Duodenal mucosa (tissue), 2 donors: ENCODE data around the gene BDH2.

Source experiments
- H3K27ac ChIP-seq: one replicate; pipeline ENCODE4 v1.7.0; 2013; ENCODE audit warnings: low read depth, low read length
- H3K27me3 ChIP-seq, 2 donors: one replicate each; pipeline ENCODE4 v1.7.0; 2013; ENCODE audit warnings: low read length in 2 of 2, control low read depth in 1 of 2; ENCODE audit not compliant: insufficient read depth in 2 of 2, control insufficient read depth in 1 of 2
- H3K36me3 ChIP-seq, 2 donors: one replicate each; pipeline ENCODE4 v1.7.0; 2013; ENCODE audit warnings: low read length in 2 of 2, control low read depth in 1 of 2; ENCODE audit not compliant: insufficient read depth in 2 of 2, control insufficient read depth in 1 of 2
- H3K4me1 ChIP-seq, 2 donors: one replicate each; pipeline ENCODE4 v1.7.0; 2013; ENCODE audit warnings: low read length in 2 of 2, control low read depth in 1 of 2; ENCODE audit not compliant: insufficient read depth in 2 of 2, control insufficient read depth in 1 of 2
- H3K4me3 ChIP-seq, 2 donors: one replicate each; pipeline ENCODE4 v1.7.0; 2013; ENCODE audit warnings: low read length in 2 of 2, low read depth in 1 of 2
- H3K9ac ChIP-seq, 2 donors: one replicate each; pipeline ENCODE4 v1.7.0; 2013; ENCODE audit warnings: low read length in 2 of 2, low read depth in 1 of 2
- H3K9me3 ChIP-seq, 2 donors: one replicate each; pipeline ENCODE4 v1.7.0; 2013; ENCODE audit warnings: low read length in 2 of 2, control low read depth in 1 of 2; ENCODE audit not compliant: control insufficient read depth in 1 of 2

Gene BDH2

DNA sequence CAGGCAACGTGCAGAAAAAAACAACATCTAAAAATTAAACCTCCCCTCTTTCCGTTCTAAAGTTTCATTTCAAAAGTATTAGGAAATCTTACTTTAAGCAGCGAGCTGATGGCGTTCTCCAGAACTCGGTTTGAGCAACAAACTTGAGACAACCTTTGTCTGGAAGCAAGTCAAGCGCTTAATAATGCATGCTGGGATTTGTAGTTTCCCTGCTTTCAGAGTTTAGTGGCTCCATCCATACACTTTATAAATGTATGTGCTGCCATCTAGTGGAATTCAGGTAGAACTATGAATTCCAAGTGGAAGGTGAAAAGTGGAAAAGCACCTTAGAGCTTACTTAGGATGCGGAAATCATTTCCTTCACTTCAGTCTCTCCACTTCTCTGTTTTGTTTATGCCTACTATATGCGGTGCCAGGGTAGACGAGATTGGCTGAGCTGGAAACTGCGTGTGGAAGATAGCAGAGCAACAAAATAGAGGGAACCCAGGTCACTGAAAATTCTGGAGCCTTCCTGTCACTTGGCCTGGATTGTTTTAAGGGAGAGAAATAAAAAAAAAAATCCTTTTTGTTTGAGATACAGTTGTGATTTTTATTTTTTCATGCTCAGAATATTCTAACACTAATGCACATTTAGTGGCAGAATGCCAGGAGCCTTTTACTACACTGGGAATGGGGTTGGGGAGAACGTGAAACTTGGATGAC, at the start of gene BDH2:
TSS of gene BDH2 (minus strand) at position 144 of the 702 bp plus-strand sequence. CDS start 3,580 bp downstream, outside the sequence.
- no peaks in the 10 kb centered on the region for H3K9me3 ChIP-seq
- no peaks in the 10 kb centered on the region for H3K27me3 ChIP-seq
- H3K9ac ChIP-seq = peak within 1 kb of the TSS; percentile 45 to 83
- no peak within 1 kb of the TSS for H3K27ac ChIP-seq
- H3K4me1 ChIP-seq = peaks cover 27 to 38% of the 10 kb centered on the region in 2 donors
- peak within 1 kb of the TSS; percentile 74 to 77 for H3K4me3 ChIP-seq
- no peaks in the 10 kb centered on the region for H3K36me3 ChIP-seq

GRCh38 chr4:103144926-103145325, 45.3 kb upstream of the BDH2 start:
- no peak overlapping the region for H3K4me3 ChIP-seq
- H3K27ac ChIP-seq = no peak overlapping the region
- H3K9ac ChIP-seq = no peak overlapping the region
- H3K27me3 ChIP-seq = no peaks in the 10 kb centered on the region
- H3K36me3 ChIP-seq = peaks cover 0 to 5% of the 10 kb centered on the region in 2 donors
- no peaks in the 10 kb centered on the region for H3K9me3 ChIP-seq
- no peaks in the 10 kb centered on the region for H3K4me1 ChIP-seq

- Histone ChIP-seq H3K9ac (no peak overlapping the region), H3K27ac (no peak overlapping the region), H3K4me1 (no peaks in the 10 kb centered on the region), H3K9me3 (no peaks in the 10 kb centered on the region), H3K36me3 (peaks cover 0 to 7% of the 10 kb centered on the region in 2 donors), H3K27me3 (no peaks in the 10 kb centered on the region), H3K4me3 (no peak overlapping the region)
These were observed 37.8 kb upstream of the BDH2 start for GRCh38 chr4:103137446-103137827.

DNA sequence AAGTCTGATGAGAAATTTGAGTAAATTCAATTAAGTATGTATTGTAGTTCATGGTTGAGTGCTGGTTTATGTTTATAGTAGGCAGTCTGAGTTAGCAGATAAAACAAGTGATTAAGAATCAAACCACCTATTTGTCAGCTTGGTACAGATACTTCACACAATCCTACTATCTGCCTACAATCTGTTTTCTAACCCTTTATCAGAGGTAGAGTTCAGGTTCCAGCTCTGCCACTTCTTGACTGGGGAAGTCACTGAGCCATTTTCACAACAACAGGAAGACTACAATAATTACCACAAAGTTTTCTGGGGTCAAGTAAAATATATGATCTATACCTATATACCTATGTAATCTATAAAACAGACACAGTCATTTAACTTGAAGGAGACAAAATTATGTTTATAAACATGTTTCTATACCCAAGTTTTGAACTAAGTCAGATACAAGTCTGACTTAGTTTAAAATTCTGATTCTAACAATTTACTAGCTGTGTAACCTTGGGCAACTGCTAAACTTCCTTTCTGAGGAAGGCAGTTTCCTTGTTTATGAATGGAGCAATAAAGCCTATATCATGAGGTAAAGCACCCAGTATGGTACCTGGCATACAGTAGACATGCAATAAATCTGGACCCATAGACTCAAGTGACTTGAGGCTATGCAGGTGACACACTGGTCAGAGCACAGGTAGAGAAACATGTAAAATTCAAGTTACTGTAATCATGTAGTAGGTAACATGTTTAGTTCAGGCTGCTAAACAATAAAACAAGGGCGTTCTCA, 37.2 kb upstream of the BDH2 start:
- Histone ChIP-seq H3K36me3 (peaks cover 0 to 7% of the 10 kb centered on the region in 2 donors), H3K9ac (no peak overlapping the region), H3K4me3 (no peak overlapping the region), H3K27me3 (no peaks in the 10 kb centered on the region), H3K9me3 (no peaks in the 10 kb centered on the region), H3K4me1 (no peaks in the 10 kb centered on the region), H3K27ac (no peak overlapping the region)

DNA sequence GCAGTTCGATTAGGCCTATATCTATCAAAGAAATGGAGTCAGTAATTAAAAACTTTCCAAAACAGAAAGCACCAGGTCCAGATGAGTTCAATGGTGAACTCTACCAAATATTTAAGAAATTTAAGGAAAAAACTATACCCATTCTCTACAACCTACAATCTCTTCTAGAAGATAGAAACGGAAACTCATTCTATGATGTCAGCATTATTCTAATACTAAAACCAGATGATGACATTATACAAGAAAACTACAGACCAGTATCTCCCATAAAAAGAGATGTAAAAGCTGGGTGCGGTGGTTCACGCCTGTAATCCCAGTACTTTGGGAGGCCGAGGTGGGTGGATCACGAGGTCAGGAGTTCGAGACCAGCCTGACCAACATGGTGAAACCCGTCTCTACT, 29.5 kb upstream of the BDH2 start:
- no peak overlapping the region for H3K4me3 ChIP-seq
- H3K4me1 ChIP-seq = no peaks in the 10 kb centered on the region
- H3K27ac ChIP-seq = no peak overlapping the region
- no peaks in the 10 kb centered on the region for H3K36me3 ChIP-seq
- no peaks in the 10 kb centered on the region for H3K9me3 ChIP-seq
- H3K27me3 ChIP-seq = no peaks in the 10 kb centered on the region
- H3K9ac ChIP-seq = no peak overlapping the region

- H3K27ac ChIP-seq = no peak overlapping the region
- no peaks in the 10 kb centered on the region for H3K9me3 ChIP-seq
- H3K27me3 ChIP-seq = no peaks in the 10 kb centered on the region
- H3K4me1 ChIP-seq = no peaks in the 10 kb centered on the region
- no peak overlapping the region for H3K4me3 ChIP-seq
- no peaks in the 10 kb centered on the region for H3K36me3 ChIP-seq
- no peak overlapping the region for H3K9ac ChIP-seq
These were observed 26.5 kb upstream of the BDH2 start for GRCh38 chr4:103126126-103126525.

- no peaks in the 10 kb centered on the region for H3K27me3 ChIP-seq
- H3K4me3 ChIP-seq = no peak overlapping the region
- no peaks in the 10 kb centered on the region for H3K4me1 ChIP-seq
- H3K9me3 ChIP-seq = no peaks in the 10 kb centered on the region
- H3K36me3 ChIP-seq = no peaks in the 10 kb centered on the region
- H3K9ac ChIP-seq = no peak overlapping the region
- no peak overlapping the region for H3K27ac ChIP-seq
These were observed 23.5 kb upstream of the BDH2 start for GRCh38 chr4:103123114-103123513.

- Histone ChIP-seq H3K27me3 (no peaks in the 10 kb centered on the region), H3K36me3 (no peaks in the 10 kb centered on the region), H3K9me3 (no peaks in the 10 kb centered on the region)
These were observed 18.5 kb upstream of the BDH2 start for GRCh38 chr4:103118166-103118565.

DNA sequence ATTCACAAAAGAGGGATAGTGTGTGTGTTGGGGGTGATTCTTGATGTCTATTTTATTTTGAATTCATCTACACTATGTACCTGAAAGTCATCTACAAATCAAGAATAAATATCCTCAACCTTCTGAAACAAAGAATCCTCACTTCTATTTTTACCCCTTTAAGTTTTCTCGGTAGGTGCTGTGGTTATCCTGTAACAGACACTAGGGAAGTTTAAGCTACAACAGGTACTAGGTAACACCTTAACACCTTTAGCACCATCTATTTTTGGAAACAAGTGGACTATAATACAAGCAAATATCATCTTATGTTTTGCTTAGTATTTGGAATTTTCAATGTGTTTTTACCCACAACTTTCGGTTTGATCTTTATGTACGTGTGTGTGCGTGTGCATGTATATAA, 12.0 kb upstream of the BDH2 start:
- H3K9me3 ChIP-seq = no peaks in the 10 kb centered on the region
- no peak overlapping the region for H3K27ac ChIP-seq
- H3K36me3 ChIP-seq = no peaks in the 10 kb centered on the region
- no peak overlapping the region for H3K4me3 ChIP-seq
- H3K4me1 ChIP-seq = peaks cover 0 to 5% of the 10 kb centered on the region in 2 donors
- H3K27me3 ChIP-seq = no peaks in the 10 kb centered on the region
- H3K9ac ChIP-seq = no peak overlapping the region

More at GRCh38 chr4:103118166-103118565, 18.5 kb upstream of the BDH2 start:
- Histone ChIP-seq H3K4me3 (no peak overlapping the region), H3K4me1 (no peaks in the 10 kb centered on the region), H3K9ac (no peak overlapping the region), H3K27ac (no peak overlapping the region)

GRCh38 chr4:103108542-103108941, 8.9 kb upstream of the BDH2 start:
- no peak overlapping the region for H3K4me3 ChIP-seq
- H3K4me1 ChIP-seq = peaks cover 0 to 5% of the 10 kb centered on the region in 2 donors
- H3K27me3 ChIP-seq = no peaks in the 10 kb centered on the region
- no peaks in the 10 kb centered on the region for H3K36me3 ChIP-seq
- no peak overlapping the region for H3K27ac ChIP-seq
- no peaks in the 10 kb centered on the region for H3K9me3 ChIP-seq
- H3K9ac ChIP-seq = no peak overlapping the region
